ENCODE data around the gene GRM4.

GRM4 gene

GRCh38 chr6:34072727-34073126 lies 73.2 kb downstream of the GRM4 start:
- Histone ChIP-seq H2AFZ (ENCODE audit: low read length) (no peak overlapping the region), H3K9ac (ENCODE audit: low read depth, low read length, poor library complexity, severe bottlenecking) (no peak overlapping the region), H3K79me2 (ENCODE audit: insufficient read depth, low read length) (no peaks in the 10 kb centered on the region), H3K36me3 (ENCODE audit: insufficient read depth, low read length) (no peaks in the 10 kb centered on the region), H3F3A (ENCODE audit: low read depth) (0 out of 2 replicates have a peak, but pooled peaks cover 2% of the 10 kb centered on the region), H3K4me1 (ENCODE audit: insufficient read depth, low read length, poor library complexity, severe bottlenecking) (no peaks in the 10 kb centered on the region), H3K9me3 (ENCODE audit: insufficient read depth, low read depth, low read length) (no peaks in the 10 kb centered on the region), H3K27me3 (ENCODE audit: insufficient read depth, low read length, poor library complexity, severe bottlenecking) (no peaks in the 10 kb centered on the region), H3K9me2 (replicated peaks; ENCODE audit: low read depth, low read length) (no peaks in the 10 kb centered on the region), H3K4me3 (ENCODE audit: low read length, poor library complexity, severe bottlenecking) (no peak overlapping the region), H4K20me1 (ENCODE audit: insufficient read depth, low read length, poor library complexity, severe bottlenecking) (no peaks in the 10 kb centered on the region), H3K4me2 (ENCODE audit: low read depth, low read length, poor library complexity, severe bottlenecking) (no peak overlapping the region)
- TF ChIP-seq EZH2phosphoT487 (IDR thresholded peaks at IDR 0.05; ENCODE audit: borderline replicate concordance) (no peak), CTCF (conservative IDR thresholded peaks at IDR 0.05; ENCODE audit: low read length) (no peak)

GRCh38 chr6:34071884-34072379 lies 74.0 kb downstream of the GRM4 start:
- no peaks in the 10 kb centered on the region for H3K4me1 ChIP-seq (ENCODE audit: insufficient read depth, low read length, poor library complexity, severe bottlenecking)
- no peak overlapping the region for H3K4me3 ChIP-seq (ENCODE audit: low read length, poor library complexity, severe bottlenecking)
- no peaks in the 10 kb centered on the region for H3K36me3 ChIP-seq (ENCODE audit: insufficient read depth, low read length)
- no peaks in the 10 kb centered on the region for H3K79me2 ChIP-seq (ENCODE audit: insufficient read depth, low read length)
- H3K9me3 ChIP-seq (ENCODE audit: insufficient read depth, low read depth, low read length): no peaks in the 10 kb centered on the region
- TF ChIP-seq CTCF (conservative IDR thresholded peaks at IDR 0.05; ENCODE audit: low read length): no peak
- TF ChIP-seq EZH2phosphoT487 (IDR thresholded peaks at IDR 0.05; ENCODE audit: borderline replicate concordance): no peak
- H3F3A ChIP-seq (ENCODE audit: low read depth): 0 out of 2 replicates have a peak, but pooled peaks cover 2% of the 10 kb centered on the region
- H4K20me1 ChIP-seq (ENCODE audit: insufficient read depth, low read length, poor library complexity, severe bottlenecking): no peaks in the 10 kb centered on the region
- no peak overlapping the region for H3K9ac ChIP-seq (ENCODE audit: low read depth, low read length, poor library complexity, severe bottlenecking)
- no peaks in the 10 kb centered on the region for H3K27me3 ChIP-seq (ENCODE audit: insufficient read depth, low read length, poor library complexity, severe bottlenecking)
- H3K4me2 ChIP-seq (ENCODE audit: low read depth, low read length, poor library complexity, severe bottlenecking): no peak overlapping the region
- no peak overlapping the region for H2AFZ ChIP-seq (ENCODE audit: low read length)
- H3K9me2 ChIP-seq (replicated peaks; ENCODE audit: low read depth, low read length): no peaks in the 10 kb centered on the region

DNA sequence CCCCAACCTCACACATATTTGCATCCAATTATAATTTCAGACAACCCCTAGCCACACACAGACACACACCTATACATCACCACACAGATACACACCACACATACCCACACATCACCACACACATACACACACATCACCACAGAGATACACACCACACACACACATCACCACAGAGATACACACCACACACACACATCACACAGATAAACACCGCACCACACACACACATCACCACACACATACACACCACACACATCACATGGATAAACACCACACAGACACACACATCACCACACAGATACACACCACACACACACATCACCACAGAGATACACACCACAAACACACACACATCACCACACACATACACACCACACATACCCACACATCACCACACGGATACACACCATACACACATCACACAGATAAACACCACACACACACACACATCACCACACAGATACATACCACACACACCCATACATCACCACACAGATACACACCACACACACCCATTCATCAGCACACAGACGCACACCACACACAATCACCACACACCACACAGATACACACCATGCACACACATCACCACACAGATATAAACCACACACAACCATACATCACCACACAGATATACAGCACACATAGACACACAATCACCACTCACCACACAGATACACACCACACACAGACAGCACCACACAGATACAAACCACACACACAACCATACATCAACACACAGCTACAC lies 74.6 kb downstream of the GRM4 start:
- H3K9me3 ChIP-seq (ENCODE audit: insufficient read depth, low read depth, low read length): no peaks in the 10 kb centered on the region

More for the DNA sequence above, 74.6 kb downstream of the GRM4 start:
- Histone ChIP-seq H3K4me3 (ENCODE audit: low read length, poor library complexity, severe bottlenecking) (no peak overlapping the region), H3K36me3 (ENCODE audit: insufficient read depth, low read length) (no peaks in the 10 kb centered on the region), H3K9me2 (replicated peaks; ENCODE audit: low read depth, low read length) (no peaks in the 10 kb centered on the region), H3K79me2 (ENCODE audit: insufficient read depth, low read length) (no peaks in the 10 kb centered on the region), H3K9ac (ENCODE audit: low read depth, low read length, poor library complexity, severe bottlenecking) (no peak overlapping the region), H2AFZ (ENCODE audit: low read length) (no peak overlapping the region), H3F3A (ENCODE audit: low read depth) (0 out of 2 replicates have a peak, but pooled peaks cover 2% of the 10 kb centered on the region), H3K4me1 (ENCODE audit: insufficient read depth, low read length, poor library complexity, severe bottlenecking) (no peaks in the 10 kb centered on the region), H3K4me2 (ENCODE audit: low read depth, low read length, poor library complexity, severe bottlenecking) (no peak overlapping the region), H3K27me3 (ENCODE audit: insufficient read depth, low read length, poor library complexity, severe bottlenecking) (no peaks in the 10 kb centered on the region), H4K20me1 (ENCODE audit: insufficient read depth, low read length, poor library complexity, severe bottlenecking) (no peaks in the 10 kb centered on the region)
- TF ChIP-seq CTCF (conservative IDR thresholded peaks at IDR 0.05; ENCODE audit: low read length): no peak
